Measurements from ENCODE around the gene ADAM17. TPM values are rescaled to one million over a fixed set of nuclear protein-coding genes. Genes with fewer than 3 reads are reported as not detected.
"Not testable (repeated sequence)": the region's sequence is repeated elsewhere in the genome, so short reads cannot be mapped to it uniquely, and the experiment has no call there.

ADAM17 gene
- total and polyA plus RNA-seq, 2 of the 13 experiments (the other 11 are each of a cell fraction or from before 2014, with no cell fraction given), result 6.5 to 33.4 TPM

DNA sequence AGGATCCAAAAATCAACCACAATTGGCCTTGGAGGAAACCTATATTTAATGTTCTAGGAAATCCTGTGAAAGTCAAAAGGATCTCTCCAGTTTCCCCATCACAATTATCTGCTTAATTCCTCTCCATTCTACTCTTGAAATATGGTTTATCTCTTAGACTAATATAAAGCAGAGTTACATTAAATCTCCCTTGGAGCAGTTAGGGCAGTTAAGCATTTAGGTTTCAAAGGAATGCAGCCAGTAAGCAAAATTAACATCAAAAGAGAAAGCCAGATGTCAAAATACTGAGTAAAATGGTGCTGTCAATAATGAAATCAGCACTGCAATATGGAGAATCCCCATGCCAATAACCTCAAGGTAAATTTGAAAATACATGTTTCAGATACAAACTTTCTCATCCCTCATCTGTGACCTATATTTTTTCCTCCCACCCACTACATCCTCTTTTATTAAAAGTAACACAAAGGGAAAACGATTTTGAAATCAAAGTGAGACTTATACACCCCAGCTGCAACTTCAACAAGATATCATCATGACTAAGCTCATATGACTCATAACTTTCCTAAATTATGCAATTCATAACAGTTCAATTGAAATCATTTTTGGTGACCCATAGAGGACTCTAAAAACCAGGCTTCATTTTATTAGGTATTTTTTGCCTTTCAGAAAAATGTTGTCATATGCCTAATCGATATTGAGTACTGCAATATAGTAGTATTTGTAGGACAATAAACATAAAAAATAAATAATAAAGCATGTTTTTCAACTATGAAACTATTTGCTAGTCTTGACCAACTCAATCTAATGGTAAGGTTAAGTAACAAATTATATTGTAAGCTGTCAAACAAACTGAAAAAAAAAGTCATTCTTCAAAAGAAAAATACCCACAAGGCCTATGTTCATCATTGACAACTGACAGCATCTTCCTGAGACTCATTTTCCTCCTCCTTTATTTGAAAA, 3.1 kb downstream of the ADAM17 start (continued):
- TF ChIP-seq NFE2L2 (IDR thresholded peaks at IDR 0.05; ENCODE audit: low read length) (peak; percentile 46; the same call in 1 of the 2 replicates), PAF1 (CRISPR knock-in tag; IDR thresholded peaks at IDR 0.05) (no peak), NCOA5 (CRISPR knock-in tag; IDR thresholded peaks at IDR 0.05) (no peak), KDM6A (CRISPR knock-in tag; IDR thresholded peaks at IDR 0.05; ENCODE audit: low read depth) (no peak), HDAC6 (IDR thresholded peaks at IDR 0.05; ENCODE audit: low read depth, low read length) (no peak), ZNF878 (CRISPR knock-in tag; IDR thresholded peaks at IDR 0.05) (no peak), STAG1 (CRISPR knock-in tag; IDR thresholded peaks at IDR 0.05) (no peak), ZNF326 (CRISPR knock-in tag; IDR thresholded peaks at IDR 0.05; ENCODE audit: borderline replicate concordance) (no peak)

DNA sequence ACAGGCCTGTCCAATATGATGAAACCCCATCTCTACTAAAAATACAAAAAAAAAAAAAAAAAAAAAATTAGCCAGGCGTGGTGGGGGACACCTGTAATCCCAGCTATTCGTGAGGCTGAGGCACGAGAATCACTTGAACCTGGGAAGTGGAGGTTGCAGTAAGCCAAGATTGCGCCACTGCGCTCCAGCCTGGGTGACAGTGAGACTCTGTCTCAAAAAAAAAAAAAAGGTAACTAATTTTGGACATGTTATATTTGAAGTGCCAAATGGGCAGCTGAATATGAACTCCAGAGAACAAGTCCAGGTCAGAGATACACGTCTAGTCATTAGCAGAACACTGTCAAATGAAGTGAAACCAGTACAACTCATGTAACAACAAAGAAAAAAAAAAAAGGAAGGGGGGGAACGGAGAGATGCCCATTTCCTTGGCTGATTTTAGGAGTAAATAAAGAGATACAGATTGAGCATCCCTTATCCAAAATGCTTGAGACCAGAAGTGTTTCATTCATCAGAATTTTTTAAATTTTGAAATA, 4.7 kb downstream of the ADAM17 start:
- FAIRE-seq; H3K36me3 ChIP-seq (replicated peaks in 1 of 2; ENCODE audit: control insufficient read depth in 1 of 2, insufficient read depth in 2 of 2, low read length in 2 of 2); H3K27me3 ChIP-seq (ENCODE audit: control insufficient read depth in 1 of 2, insufficient read depth in 2 of 2, low read length in 2 of 2); H2AFZ ChIP-seq (ENCODE audit: low read length); BruUV-seq (replicated peaks); intact Hi-C loops (cut with micrococcal nuclease; ENCODE audit: unreplicated experiment); CTCF ChIA-PET (ENCODE audit: low intra/inter-chr PET ratio, low total read pairs); POLR2A ChIA-PET; DNase-seq (ENCODE audit: low spot score); H3K4me3 ChIP-seq (replicated peaks in 1 of 3; ENCODE audit: insufficient read depth in 1 of 3, low read depth in 2 of 3, low read length in 3 of 3); ATAC-seq; H4K20me1 ChIP-seq (ENCODE audit: insufficient read depth, low read length); H3K4me2 ChIP-seq (ENCODE audit: low read depth, low read length); H3K9ac ChIP-seq (ENCODE audit: insufficient read depth, low read depth, low read length); H3K9me3 ChIP-seq (ENCODE audit: low read length); H3K27ac ChIP-seq (ENCODE audit: extremely low read length, insufficient read depth, low read length); in situ Hi-C loops (cut with HindIII; ENCODE audit: extremely low pct_ligation_motif_present, low pct_unique_long_range_greater_than_20kb): not testable (repeated sequence)
- Histone ChIP-seq H3K79me2 (ENCODE audit: insufficient read depth, low read length) (peaks cover 87% of the 10 kb centered on the region), H3K4me1 (ENCODE audit: insufficient read depth, low read length) (peaks cover 44% of the 10 kb centered on the region)
- WGBS (ENCODE audit: low lambda C conversion rate), result 90% methylated on average over 7 of the region's 7 CpGs
